Cardiac muscle cell (in vitro differentiated cells and primary cell): ENCODE measurements around the gene PCNX2. TPM values are rescaled to one million over a fixed set of nuclear protein-coding genes. Genes with fewer than 3 reads are reported as not detected.

Source experiments
- DNase-seq, 2 donors: peaks; one replicate each; pipeline versions ENCODE4 v3.0.0 to v3.0.0-alpha.2; 2010 to 2017; ENCODE audit warnings: low read depth in 1 of 2, low spot score in 1 of 2
- H3K27ac ChIP-seq: fragments of 200-600 bp; sonication (generic); 2 replicates; pipeline ENCODE4 v1.5.1; 2016
- H3K27me3 ChIP-seq: fragments of 200-600 bp; sonication (generic); 2 replicates; pipeline ENCODE4 v1.6.0; 2016; ENCODE audit warnings: control low read depth
- H3K36me3 ChIP-seq: fragments of 200-600 bp; sonication (generic); 2 replicates; pipeline ENCODE4 v1.5.1; 2016; ENCODE audit warnings: control low read depth
- H3K4me1 ChIP-seq: fragments of 200-600 bp; sonication (generic); 2 replicates; pipeline ENCODE4 v1.8.1; 2017; ENCODE audit warnings: low read depth, mild to moderate bottlenecking, mixed run types
- H3K4me3 ChIP-seq: fragments of 200-600 bp; sonication (generic); 2 replicates; pipeline ENCODE4 v1.5.1; 2016; ENCODE audit warnings: mild to moderate bottlenecking
- H3K9me3 ChIP-seq: fragments of 200-600 bp; sonication (generic); 2 replicates; pipeline ENCODE4 v1.5.1; 2017; ENCODE audit warnings: low read depth, mild to moderate bottlenecking, control low read depth
- polyA plus RNA-seq: library from polyadenylated mRNA; unstranded; fragments of >200 nt; fragmentation: Nextera tagmentation; extraction: Ambion mirVana; gene quantifications from 2 replicates; pipeline ENCODE4 v1.2.1, GENCODE V29; 2016
- total RNA-seq: library from RNA; depleted of rRNA; stranded (reverse); fragments of >200 nt; gene quantifications from 2 replicates; pipeline ENCODE4 v1.2.3, GENCODE V29; 2016
- TF ChIP-seq, protein P1 (sequence below): IDR thresholded peaks from 2 replicates; pipeline ENCODE4 v1.5.1; 2012; ENCODE audit warnings: low read depth, mild to moderate bottlenecking, low read length

Gene PCNX2
- total and polyA plus RNA-seq, 2 experiments from 2014 or later = 3.9 to 5.1 TPM

GRCh38 chr1:233079574-233079973, 216.0 kb downstream of the PCNX2 start:
- TF ChIP-seq, protein P1, sequence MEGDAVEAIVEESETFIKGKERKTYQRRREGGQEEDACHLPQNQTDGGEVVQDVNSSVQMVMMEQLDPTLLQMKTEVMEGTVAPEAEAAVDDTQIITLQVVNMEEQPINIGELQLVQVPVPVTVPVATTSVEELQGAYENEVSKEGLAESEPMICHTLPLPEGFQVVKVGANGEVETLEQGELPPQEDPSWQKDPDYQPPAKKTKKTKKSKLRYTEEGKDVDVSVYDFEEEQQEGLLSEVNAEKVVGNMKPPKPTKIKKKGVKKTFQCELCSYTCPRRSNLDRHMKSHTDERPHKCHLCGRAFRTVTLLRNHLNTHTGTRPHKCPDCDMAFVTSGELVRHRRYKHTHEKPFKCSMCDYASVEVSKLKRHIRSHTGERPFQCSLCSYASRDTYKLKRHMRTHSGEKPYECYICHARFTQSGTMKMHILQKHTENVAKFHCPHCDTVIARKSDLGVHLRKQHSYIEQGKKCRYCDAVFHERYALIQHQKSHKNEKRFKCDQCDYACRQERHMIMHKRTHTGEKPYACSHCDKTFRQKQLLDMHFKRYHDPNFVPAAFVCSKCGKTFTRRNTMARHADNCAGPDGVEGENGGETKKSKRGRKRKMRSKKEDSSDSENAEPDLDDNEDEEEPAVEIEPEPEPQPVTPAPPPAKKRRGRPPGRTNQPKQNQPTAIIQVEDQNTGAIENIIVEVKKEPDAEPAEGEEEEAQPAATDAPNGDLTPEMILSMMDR = no peak
- Histone ChIP-seq H3K4me1 (no peaks in the 10 kb centered on the region), H3K9me3 (no peaks in the 10 kb centered on the region), H3K36me3 (no peaks in the 10 kb centered on the region), H3K4me3 (no peak overlapping the region), H3K27me3 (no peaks in the 10 kb centered on the region), H3K27ac (no peak overlapping the region)
- DNase-seq = no peak

DNA sequence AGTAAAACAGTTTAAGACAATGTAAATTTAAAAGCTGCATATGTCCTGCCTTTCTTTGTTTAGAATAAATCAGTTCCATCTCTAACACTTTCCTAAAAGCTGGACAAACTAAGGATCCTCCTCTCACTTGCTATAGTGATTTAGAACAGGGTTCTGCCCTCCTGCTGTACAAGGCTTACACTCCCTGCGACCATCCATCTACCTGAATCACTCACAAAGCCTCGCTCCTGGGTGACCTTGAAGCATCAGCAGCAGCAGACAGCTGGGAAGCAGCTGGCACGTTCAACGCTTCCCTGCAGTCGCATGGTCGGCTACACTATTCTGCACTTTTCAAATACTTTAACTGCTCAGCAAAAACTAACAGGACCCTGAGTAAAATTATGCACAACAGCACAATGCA, 217.1 kb downstream of the PCNX2 start:
- TF ChIP-seq, protein P1 = no peak
- Histone ChIP-seq H3K4me3 (no peak overlapping the region), H3K36me3 (no peaks in the 10 kb centered on the region), H3K27ac (no peak overlapping the region), H3K9me3 (no peaks in the 10 kb centered on the region), H3K4me1 (no peaks in the 10 kb centered on the region), H3K27me3 (no peaks in the 10 kb centered on the region)
- DNase-seq = no peak

DNA sequence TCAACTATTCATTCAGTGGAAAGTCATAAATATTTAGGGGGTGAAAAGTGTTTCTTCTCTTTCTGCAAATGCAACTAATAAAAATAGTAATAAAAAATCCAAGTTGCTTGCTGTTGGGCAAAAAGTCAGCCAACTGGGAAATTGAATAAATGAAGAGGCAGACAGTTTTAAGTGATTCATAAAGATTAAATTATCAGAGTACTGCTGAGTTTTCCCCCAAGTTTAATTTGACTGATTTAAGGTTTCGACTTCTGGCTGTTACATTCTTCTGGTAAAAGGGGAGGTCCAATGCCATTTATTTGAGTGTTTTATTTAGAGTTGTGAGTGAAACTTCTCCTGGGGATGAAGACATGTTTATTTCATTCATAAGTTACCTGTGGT, 219.6 kb downstream of the PCNX2 start:
- Histone ChIP-seq H3K4me1 (no peaks in the 10 kb centered on the region), H3K27me3 (no peaks in the 10 kb centered on the region), H3K4me3 (no peak overlapping the region), H3K9me3 (no peaks in the 10 kb centered on the region), H3K27ac (no peak overlapping the region), H3K36me3 (no peaks in the 10 kb centered on the region)
- DNase-seq = no peak
- TF ChIP-seq, protein P1 = no peak

DNA sequence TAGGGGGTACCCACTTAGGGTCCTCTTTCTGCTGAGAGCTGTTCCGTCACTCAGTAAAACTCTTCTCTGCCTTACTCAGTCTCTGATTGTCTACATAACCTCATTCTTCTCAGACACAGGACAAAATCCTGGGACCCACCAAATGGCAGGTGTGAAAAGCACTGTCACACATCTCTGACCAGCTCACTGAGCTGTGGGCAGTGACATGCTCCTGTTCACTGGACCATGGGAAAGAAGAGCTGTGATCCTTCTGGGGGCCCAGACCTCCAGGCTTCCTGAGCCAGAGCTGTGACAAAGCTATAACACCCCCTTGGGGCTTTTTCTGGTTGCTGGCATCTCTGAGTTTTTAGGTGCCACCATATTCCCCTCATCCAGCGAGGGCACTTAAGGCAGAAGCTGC, 229.4 kb downstream of the PCNX2 start:
- Histone ChIP-seq H3K27ac (no peak overlapping the region), H3K4me3 (no peak overlapping the region), H3K36me3 (no peaks in the 10 kb centered on the region), H3K27me3 (no peaks in the 10 kb centered on the region), H3K9me3 (no peaks in the 10 kb centered on the region), H3K4me1 (peaks cover 4% of the 10 kb centered on the region)
- TF ChIP-seq, protein P1 = no peak
- DNase-seq = no peak

- TF ChIP-seq, protein P1 = no peak
- Histone ChIP-seq H3K4me3 (no peak overlapping the region), H3K9me3 (no peaks in the 10 kb centered on the region), H3K27me3 (no peaks in the 10 kb centered on the region), H3K27ac (no peak overlapping the region), H3K36me3 (no peaks in the 10 kb centered on the region), H3K4me1 (peaks cover 8% of the 10 kb centered on the region)
- DNase-seq = no peak
These were observed 229.8 kb downstream of the PCNX2 start for GRCh38 chr1:233065685-233066084.

GRCh38 chr1:233064988-233065387, 230.5 kb downstream of the PCNX2 start:
- Histone ChIP-seq H3K27ac (no peak overlapping the region), H3K4me1 (peaks cover 14% of the 10 kb centered on the region), H3K4me3 (no peak overlapping the region), H3K9me3 (no peaks in the 10 kb centered on the region), H3K27me3 (no peaks in the 10 kb centered on the region), H3K36me3 (no peaks in the 10 kb centered on the region)
- TF ChIP-seq, protein P1 = no peak
- no peak for DNase-seq
